HEK293 (cell line): ENCODE data around the gene EDEM1.

ENCODE experiments used
- CTCF ChIA-PET: fragments of 350-600 bp; formaldehyde crosslinking; extraction: SDS; loops from one replicate; lab custom pipeline; 2021; ENCODE audit warnings: antibody characterized with exemption; lab: Yijun Ruan, JAX
- POLR2A ChIA-PET: fragments of 300-600 bp; formaldehyde crosslinking; extraction: SDS; loops from one replicate; lab custom pipeline; 2020; ENCODE audit warnings: antibody characterized with exemption, inconsistent platforms; lab: Yijun Ruan, JAX
- H3K27ac ChIP-seq: fragments of 200-500 bp; sonication (Bioruptor generic); 2 replicates; pipeline ENCODE4 v1.5.1; 2014; ENCODE audit warnings: low read depth, low read length, control low read depth, inconsistent platforms; ENCODE audit errors: extremely low read depth
- H3K36me3 ChIP-seq, 2 experiments: fragments of 200-500 bp in 1 of 2; sonication (Bioruptor generic) in 1 of 2; 1 replicate in 1 of 2; 2 replicates in 1 of 2; pipeline ENCODE4 v1.5.1; 2014 to 2017; ENCODE audit warnings: inconsistent platforms in 2 of 2, low read length in 2 of 2; ENCODE audit not compliant: control insufficient read depth in 2 of 2, insufficient read depth in 1 of 2
- H3K4me1 ChIP-seq: fragments of 200-500 bp; sonication (Bioruptor generic); 2 replicates; pipeline ENCODE4 v1.5.1; 2014; ENCODE audit warnings: mild to moderate bottlenecking, low read length, inconsistent platforms; ENCODE audit not compliant: control insufficient read depth, insufficient read depth
- H3K4me3 ChIP-seq: 2 replicates; pipeline ENCODE4 v1.5.1; 2011; ENCODE audit warnings: low read depth, mild to moderate bottlenecking, control low read depth, low read length, moderate library complexity
- H3K9me3 ChIP-seq: fragments of 200-500 bp; sonication (Bioruptor generic); 2 replicates; pipeline ENCODE4 v1.5.1; 2014; ENCODE audit warnings: low read depth, low read length, inconsistent platforms; ENCODE audit not compliant: control insufficient read depth, insufficient read depth
- BCL11A ChIP-seq: fragments of 450-650 bp; formaldehyde crosslinking; IDR thresholded peaks from 2 replicates; pipeline ENCODE4 v1.5.1; 2016; ENCODE audit warnings: low read depth, missing biosample characterization, missing genetic modification characterization
- HOXD13 ChIP-seq: sonication (generic); formaldehyde crosslinking; IDR thresholded peaks from 2 replicates; pipeline ENCODE4 v1.8.0; 2022; ENCODE audit warnings: missing genetic modification reagents, borderline replicate concordance
- KLF1 ChIP-seq: fragments of 450-650 bp; formaldehyde crosslinking; IDR thresholded peaks from 2 replicates; pipeline ENCODE4 v1.5.1; 2016; ENCODE audit warnings: missing biosample characterization, missing genetic modification characterization
- KLF10 ChIP-seq: fragments of 450-650 bp; IDR thresholded peaks from 2 replicates; pipeline ENCODE4 v1.5.1; 2018; ENCODE audit warnings: missing biosample characterization, mild to moderate bottlenecking, missing genetic modification characterization
- SALL2 ChIP-seq: fragments of 450-650 bp; formaldehyde crosslinking; IDR thresholded peaks from 2 replicates; pipeline ENCODE4 v1.5.0; 2017; ENCODE audit warnings: missing biosample characterization, mild to moderate bottlenecking, missing genetic modification characterization, borderline replicate concordance
- SP7 ChIP-seq: fragments of 450-650 bp; formaldehyde crosslinking; IDR thresholded peaks from 2 replicates; pipeline ENCODE4 v1.5.1; 2016; ENCODE audit warnings: missing biosample characterization, missing genetic modification characterization
- WT1 ChIP-seq: fragments of 450-650 bp; formaldehyde crosslinking; IDR thresholded peaks from 2 replicates; pipeline ENCODE4 v1.5.1; 2016; ENCODE audit warnings: missing biosample characterization, missing genetic modification characterization
- ZBTB10 ChIP-seq: fragments of 450-650 bp; formaldehyde crosslinking; IDR thresholded peaks from 2 replicates; pipeline ENCODE4 v1.5.1; 2016; ENCODE audit warnings: missing biosample characterization, missing genetic modification characterization
- ZBTB21 ChIP-seq: fragments of 450-650 bp; formaldehyde crosslinking; IDR thresholded peaks from 2 replicates; pipeline ENCODE4 v1.5.1; 2017; ENCODE audit warnings: missing biosample characterization, missing genetic modification characterization
- ZBTB26 ChIP-seq: fragments of 450-650 bp; formaldehyde crosslinking; optimal IDR thresholded peaks from 2 replicates; pipeline ENCODE3; 2016; ENCODE audit warnings: missing biosample characterization, mild to moderate bottlenecking, missing genetic modification characterization
- ZNF140 ChIP-seq: fragments of 450-650 bp; formaldehyde crosslinking; IDR thresholded peaks from 2 replicates; pipeline ENCODE4 v1.5.1; 2016; ENCODE audit warnings: missing biosample characterization, missing genetic modification characterization
- ZNF157 ChIP-seq: fragments of 450-650 bp; formaldehyde crosslinking; IDR thresholded peaks from 2 replicates; pipeline ENCODE4 v1.5.1; 2016; ENCODE audit warnings: missing biosample characterization, missing genetic modification characterization
- ZNF221 ChIP-seq: fragments of 450-650 bp; formaldehyde crosslinking; IDR thresholded peaks from 2 replicates; pipeline ENCODE4 v1.5.1; 2017; ENCODE audit warnings: missing biosample characterization, missing genetic modification characterization, borderline replicate concordance
- ZNF394 ChIP-seq: fragments of 450-650 bp; formaldehyde crosslinking; IDR thresholded peaks from 2 replicates; pipeline ENCODE4 v1.5.1; 2016; ENCODE audit warnings: missing biosample characterization, missing genetic modification characterization, mild to moderate bottlenecking, moderate library complexity, borderline replicate concordance
- ZNF404 ChIP-seq: fragments of 450-650 bp; formaldehyde crosslinking; IDR thresholded peaks from 2 replicates; pipeline ENCODE4 v1.5.1; 2017; ENCODE audit warnings: missing biosample characterization, missing genetic modification characterization
- ZNF521 ChIP-seq: fragments of 450-650 bp; formaldehyde crosslinking; IDR thresholded peaks from 2 replicates; pipeline ENCODE4 v1.5.1; 2017; ENCODE audit warnings: missing biosample characterization, mild to moderate bottlenecking, missing genetic modification characterization
- ZNF544 ChIP-seq: fragments of 450-650 bp; formaldehyde crosslinking; IDR thresholded peaks from 2 replicates; pipeline ENCODE4 v1.5.0; 2017; ENCODE audit warnings: missing biosample characterization, missing genetic modification characterization
- ZNF623 ChIP-seq: fragments of 450-650 bp; formaldehyde crosslinking; IDR thresholded peaks from 2 replicates; pipeline ENCODE4 v1.5.1; 2016; ENCODE audit warnings: missing biosample characterization, missing genetic modification characterization
- ZNF629 ChIP-seq: fragments of 450-650 bp; formaldehyde crosslinking; IDR thresholded peaks from 2 replicates; pipeline ENCODE4 v1.5.1; 2017; ENCODE audit warnings: missing biosample characterization, missing genetic modification characterization
- TF ChIP-seq, protein P1 (sequence below): fragments of 450-650 bp; formaldehyde crosslinking; conservative IDR thresholded peaks from 2 replicates; pipeline ENCODE4 v1.5.1; 2016; ENCODE audit warnings: low read depth, missing biosample characterization, missing genetic modification characterization
- TF ChIP-seq, protein P2 (sequence below): fragments of 450-650 bp; formaldehyde crosslinking; IDR thresholded peaks from 2 replicates; pipeline ENCODE4 v1.5.1; 2016; ENCODE audit warnings: missing biosample characterization, missing genetic modification characterization
- TF ChIP-seq, protein P3 (sequence below): fragments of 450-650 bp; formaldehyde crosslinking; IDR thresholded peaks from 2 replicates; pipeline ENCODE4 v1.5.1; 2016; ENCODE audit warnings: missing biosample characterization, missing genetic modification characterization

Gene EDEM1

DNA sequence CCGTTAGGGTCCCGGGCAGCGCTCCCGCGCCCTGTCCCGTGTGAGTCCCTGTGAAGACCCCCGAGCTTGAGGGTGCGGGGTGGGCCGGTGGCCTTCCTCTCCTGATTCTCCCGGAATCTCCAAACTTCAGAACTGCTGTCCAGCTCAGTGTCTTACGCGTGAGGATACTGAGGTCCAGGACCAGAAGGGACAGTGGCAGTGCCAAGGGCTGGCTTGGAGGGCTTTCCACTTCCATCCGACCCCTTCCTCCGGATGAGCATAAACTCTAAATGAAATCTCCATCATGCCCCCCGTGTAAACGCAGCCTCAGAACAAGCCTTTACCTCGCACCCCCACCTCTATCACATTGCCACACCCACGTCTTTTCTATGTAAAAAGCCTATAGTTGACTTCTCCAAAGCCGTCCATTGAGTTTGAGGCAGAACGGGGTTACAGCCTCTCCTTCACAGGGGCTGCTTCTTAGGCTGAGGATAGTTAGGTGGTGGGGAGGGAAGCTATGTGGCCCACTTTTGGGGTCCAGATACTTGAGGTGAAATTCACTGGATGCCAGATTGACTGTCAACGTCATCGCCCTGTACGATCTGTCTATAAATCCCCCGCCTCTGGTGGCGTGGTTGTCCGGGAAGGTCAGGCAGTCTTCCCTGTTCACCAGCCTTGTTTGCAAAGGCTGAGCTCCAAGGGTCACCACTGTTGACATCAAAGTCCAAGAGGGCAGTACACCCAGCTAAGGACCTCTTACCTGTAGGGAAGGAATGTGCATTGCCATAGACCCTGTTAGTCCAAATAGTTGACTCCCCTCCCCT, 1.1 kb downstream of the EDEM1 start:
- Histone ChIP-seq H3K4me3 (peak overlapping the region; percentile 92), H3K36me3 (peaks cover 0 to 8% of the 10 kb centered on the region in 2 experiments; a peak in 1 of 3 replicates), H3K4me1 (0 out of 2 replicates have a peak, but pooled peaks cover 5% of the 10 kb centered on the region), H3K9me3 (no peaks in the 10 kb centered on the region), H3K27ac (peak overlapping the region; percentile 86)
- POLR2A ChIA-PET = interaction anchor here (0.6 to 1.5 kb wide), 6 partner anchors 9 to 203 kb away, joined by 4 to 7 read pairs (median 4); no protein-coding TSS in a partner anchor
- CTCF ChIA-PET = interaction anchor here (0.5 to 1.0 kb wide), 3 partner anchors 9 to 468 kb away, joined by 3 read pairs; no protein-coding TSS in a partner anchor
- peak; percentile 43 for TF ChIP-seq ZNF629 (tag by site-specific recombination)
- no peak for TF ChIP-seq ZNF157 (tag by site-specific recombination)
- TF ChIP-seq, protein P1, sequence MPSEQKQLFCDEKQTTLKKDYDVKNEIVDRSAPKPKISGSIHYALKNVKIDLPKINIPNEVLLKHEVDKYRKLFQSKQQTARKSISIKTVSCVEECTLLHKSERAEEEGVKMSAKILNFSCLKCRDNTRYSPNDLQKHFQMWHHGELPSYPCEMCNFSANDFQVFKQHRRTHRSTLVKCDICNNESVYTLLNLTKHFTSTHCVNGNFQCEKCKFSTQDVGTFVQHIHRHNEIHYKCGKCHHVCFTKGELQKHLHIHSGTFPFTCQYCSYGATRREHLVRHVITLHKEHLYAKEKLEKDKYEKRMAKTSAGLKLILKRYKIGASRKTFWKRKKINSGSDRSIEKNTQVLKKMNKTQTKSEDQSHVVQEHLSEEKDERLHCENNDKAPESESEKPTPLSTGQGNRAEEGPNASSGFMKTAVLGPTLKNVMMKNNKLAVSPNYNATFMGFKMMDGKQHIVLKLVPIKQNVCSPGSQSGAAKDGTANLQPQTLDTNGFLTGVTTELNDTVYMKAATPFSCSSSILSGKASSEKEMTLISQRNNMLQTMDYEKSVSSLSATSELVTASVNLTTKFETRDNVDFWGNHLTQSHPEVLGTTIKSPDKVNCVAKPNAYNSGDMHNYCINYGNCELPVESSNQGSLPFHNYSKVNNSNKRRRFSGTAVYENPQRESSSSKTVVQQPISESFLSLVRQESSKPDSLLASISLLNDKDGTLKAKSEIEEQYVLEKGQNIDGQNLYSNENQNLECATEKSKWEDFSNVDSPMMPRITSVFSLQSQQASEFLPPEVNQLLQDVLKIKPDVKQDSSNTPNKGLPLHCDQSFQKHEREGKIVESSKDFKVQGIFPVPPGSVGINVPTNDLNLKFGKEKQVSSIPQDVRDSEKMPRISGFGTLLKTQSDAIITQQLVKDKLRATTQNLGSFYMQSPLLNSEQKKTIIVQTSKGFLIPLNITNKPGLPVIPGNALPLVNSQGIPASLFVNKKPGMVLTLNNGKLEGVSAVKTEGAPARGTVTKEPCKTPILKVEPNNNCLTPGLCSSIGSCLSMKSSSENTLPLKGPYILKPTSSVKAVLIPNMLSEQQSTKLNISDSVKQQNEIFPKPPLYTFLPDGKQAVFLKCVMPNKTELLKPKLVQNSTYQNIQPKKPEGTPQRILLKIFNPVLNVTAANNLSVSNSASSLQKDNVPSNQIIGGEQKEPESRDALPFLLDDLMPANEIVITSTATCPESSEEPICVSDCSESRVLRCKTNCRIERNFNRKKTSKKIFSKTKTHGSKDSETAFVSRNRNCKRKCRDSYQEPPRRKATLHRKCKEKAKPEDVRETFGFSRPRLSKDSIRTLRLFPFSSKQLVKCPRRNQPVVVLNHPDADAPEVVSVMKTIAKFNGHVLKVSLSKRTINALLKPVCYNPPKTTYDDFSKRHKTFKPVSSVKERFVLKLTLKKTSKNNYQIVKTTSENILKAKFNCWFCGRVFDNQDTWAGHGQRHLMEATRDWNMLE (tag by site-specific recombination) = no peak
- TF ChIP-seq, protein P2, sequence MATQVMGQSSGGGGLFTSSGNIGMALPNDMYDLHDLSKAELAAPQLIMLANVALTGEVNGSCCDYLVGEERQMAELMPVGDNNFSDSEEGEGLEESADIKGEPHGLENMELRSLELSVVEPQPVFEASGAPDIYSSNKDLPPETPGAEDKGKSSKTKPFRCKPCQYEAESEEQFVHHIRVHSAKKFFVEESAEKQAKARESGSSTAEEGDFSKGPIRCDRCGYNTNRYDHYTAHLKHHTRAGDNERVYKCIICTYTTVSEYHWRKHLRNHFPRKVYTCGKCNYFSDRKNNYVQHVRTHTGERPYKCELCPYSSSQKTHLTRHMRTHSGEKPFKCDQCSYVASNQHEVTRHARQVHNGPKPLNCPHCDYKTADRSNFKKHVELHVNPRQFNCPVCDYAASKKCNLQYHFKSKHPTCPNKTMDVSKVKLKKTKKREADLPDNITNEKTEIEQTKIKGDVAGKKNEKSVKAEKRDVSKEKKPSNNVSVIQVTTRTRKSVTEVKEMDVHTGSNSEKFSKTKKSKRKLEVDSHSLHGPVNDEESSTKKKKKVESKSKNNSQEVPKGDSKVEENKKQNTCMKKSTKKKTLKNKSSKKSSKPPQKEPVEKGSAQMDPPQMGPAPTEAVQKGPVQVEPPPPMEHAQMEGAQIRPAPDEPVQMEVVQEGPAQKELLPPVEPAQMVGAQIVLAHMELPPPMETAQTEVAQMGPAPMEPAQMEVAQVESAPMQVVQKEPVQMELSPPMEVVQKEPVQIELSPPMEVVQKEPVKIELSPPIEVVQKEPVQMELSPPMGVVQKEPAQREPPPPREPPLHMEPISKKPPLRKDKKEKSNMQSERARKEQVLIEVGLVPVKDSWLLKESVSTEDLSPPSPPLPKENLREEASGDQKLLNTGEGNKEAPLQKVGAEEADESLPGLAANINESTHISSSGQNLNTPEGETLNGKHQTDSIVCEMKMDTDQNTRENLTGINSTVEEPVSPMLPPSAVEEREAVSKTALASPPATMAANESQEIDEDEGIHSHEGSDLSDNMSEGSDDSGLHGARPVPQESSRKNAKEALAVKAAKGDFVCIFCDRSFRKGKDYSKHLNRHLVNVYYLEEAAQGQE (tag by site-specific recombination) = peak; percentile 94
- TF ChIP-seq ZNF394 (tag by site-specific recombination) = no peak
- TF ChIP-seq ZBTB21 (tag by site-specific recombination) = no peak
- TF ChIP-seq ZBTB26 = no peak
- TF ChIP-seq BCL11A (tag by site-specific recombination) = no peak
- TF ChIP-seq ZNF140 (tag by site-specific recombination) = no peak
- TF ChIP-seq WT1 (tag by site-specific recombination) = no peak
- TF ChIP-seq SALL2 (tag by site-specific recombination) = no peak
- no peak for TF ChIP-seq KLF10 (tag by site-specific recombination)
- TF ChIP-seq SP7 (tag by site-specific recombination) = no peak
- no peak for TF ChIP-seq ZNF221 (tag by site-specific recombination)
- TF ChIP-seq HOXD13 (CRISPR knock-in tag) = no peak
- TF ChIP-seq ZNF544 (tag by site-specific recombination) = no peak
- no peak for TF ChIP-seq KLF1
- TF ChIP-seq, protein P3, sequence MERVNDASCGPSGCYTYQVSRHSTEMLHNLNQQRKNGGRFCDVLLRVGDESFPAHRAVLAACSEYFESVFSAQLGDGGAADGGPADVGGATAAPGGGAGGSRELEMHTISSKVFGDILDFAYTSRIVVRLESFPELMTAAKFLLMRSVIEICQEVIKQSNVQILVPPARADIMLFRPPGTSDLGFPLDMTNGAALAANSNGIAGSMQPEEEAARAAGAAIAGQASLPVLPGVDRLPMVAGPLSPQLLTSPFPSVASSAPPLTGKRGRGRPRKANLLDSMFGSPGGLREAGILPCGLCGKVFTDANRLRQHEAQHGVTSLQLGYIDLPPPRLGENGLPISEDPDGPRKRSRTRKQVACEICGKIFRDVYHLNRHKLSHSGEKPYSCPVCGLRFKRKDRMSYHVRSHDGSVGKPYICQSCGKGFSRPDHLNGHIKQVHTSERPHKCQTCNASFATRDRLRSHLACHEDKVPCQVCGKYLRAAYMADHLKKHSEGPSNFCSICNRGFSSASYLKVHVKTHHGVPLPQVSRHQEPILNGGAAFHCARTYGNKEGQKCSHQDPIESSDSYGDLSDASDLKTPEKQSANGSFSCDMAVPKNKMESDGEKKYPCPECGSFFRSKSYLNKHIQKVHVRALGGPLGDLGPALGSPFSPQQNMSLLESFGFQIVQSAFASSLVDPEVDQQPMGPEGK (tag by site-specific recombination) = peak; percentile 53; the same call in 1 of the 2 replicates
- TF ChIP-seq ZBTB10 (tag by site-specific recombination) = no peak
- TF ChIP-seq ZNF404 (tag by site-specific recombination) = no peak
- TF ChIP-seq ZNF623 (tag by site-specific recombination) = no peak
- TF ChIP-seq ZNF521 (tag by site-specific recombination) = no peak
